Central memory CD8-positive, alpha-beta T cell (primary cell): ENCODE results near the gene SYN1.
A peak's percentile ranks its signal among the peaks of the same experiment; 100 is the strongest.
"Not testable (repeated sequence)": the region's sequence is repeated elsewhere in the genome, so short reads cannot be mapped to it uniquely, and the experiment has no call there.

ENCODE experiments used
- ATAC-seq: fragments of 150-1000 bp; cut with Tn5 transposase; replicated peaks from 2 replicates; pipeline ENCODE4 v1.10.0; 2022; ENCODE audit warnings: mild to moderate bottlenecking, moderate FRiP score, moderate number of reproducible peaks; ENCODE audit not compliant: poor library complexity, severe bottlenecking; ENCODE audit errors: extremely low read depth
- DNase-seq, 2 donors: peaks; one replicate each; pipeline ENCODE4 v3.0.0; 2021; ENCODE audit warnings: low spot score in 2 of 2
- H3K27ac Mint-ChIP-seq: one replicate; pipeline ENCODE4 v1.8.0; 2022; ENCODE audit warnings: low read depth, mild to moderate bottlenecking, moderate library complexity, mixed read lengths
- H3K27me3 Mint-ChIP-seq: one replicate; pipeline ENCODE4 v1.8.0; 2022; ENCODE audit warnings: mixed read lengths
- H3K36me3 Mint-ChIP-seq: one replicate; pipeline ENCODE4 v1.8.0; 2022; ENCODE audit warnings: mild to moderate bottlenecking, moderate library complexity, mixed read lengths; ENCODE audit not compliant: insufficient read depth
- H3K4me1 Mint-ChIP-seq: one replicate; pipeline ENCODE4 v1.8.0; 2022; ENCODE audit warnings: mixed read lengths
- H3K4me3 Mint-ChIP-seq: one replicate; pipeline ENCODE4 v1.8.0; 2022; ENCODE audit warnings: mild to moderate bottlenecking, moderate library complexity, mixed read lengths
- H3K9me3 Mint-ChIP-seq: one replicate; pipeline ENCODE4 v1.8.0; 2022; ENCODE audit warnings: mixed read lengths

Gene SYN1

GRCh38 chrX:47619486-47620302 lies at the start of gene SYN1:
SYN1 (minus strand) TSS chrX:47619857; CDS start chrX:47619728, 129 bp downstream.
- H3K36me3 Mint-ChIP-seq, result peaks cover 9% of the 10 kb centered on the region
- H3K27ac Mint-ChIP-seq, result no peak within 1 kb of the TSS
- H3K27me3 Mint-ChIP-seq, result peaks cover 34% of the 10 kb centered on the region
- ATAC-seq (peak; percentile 82), DNase-seq (peak; percentile 62 to 74)
- peak within 1 kb of the TSS; percentile 76 for H3K4me3 Mint-ChIP-seq
- H3K9me3 Mint-ChIP-seq, result no peaks in the 10 kb centered on the region
- peaks cover 13% of the 10 kb centered on the region for H3K4me1 Mint-ChIP-seq

DNA sequence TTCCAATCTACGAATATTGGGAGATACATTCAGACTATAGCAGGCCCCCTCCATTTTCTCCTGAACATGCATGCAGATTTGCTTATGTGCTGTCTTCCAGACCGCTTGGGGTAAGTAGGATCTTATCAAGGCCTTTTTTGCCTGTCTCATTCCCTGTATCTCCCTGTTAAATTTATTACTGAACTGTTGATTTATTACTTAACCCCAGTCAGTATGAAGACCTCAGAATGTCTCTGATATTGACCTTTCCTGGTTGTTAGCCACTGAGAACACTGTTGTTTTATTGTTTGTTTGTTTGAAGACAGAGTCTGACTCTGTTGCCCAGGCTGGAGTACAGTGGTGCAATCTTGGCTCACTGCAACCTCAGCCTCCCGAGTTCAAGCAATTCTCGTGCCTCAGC lies 46.1 kb upstream of the SYN1 start:
- not testable (repeated sequence) for H3K4me3 Mint-ChIP-seq, H3K27me3 Mint-ChIP-seq, H3K9me3 Mint-ChIP-seq, H3K4me1 Mint-ChIP-seq, H3K36me3 Mint-ChIP-seq, DNase-seq, H3K27ac Mint-ChIP-seq, ATAC-seq

- no peaks in the 10 kb centered on the region for H3K4me1 Mint-ChIP-seq
- no peaks in the 10 kb centered on the region for H3K27me3 Mint-ChIP-seq
- ATAC-seq (no peak), DNase-seq (no peak)
- H3K4me3 Mint-ChIP-seq, result no peak overlapping the region
- H3K27ac Mint-ChIP-seq, result no peak overlapping the region
- H3K36me3 Mint-ChIP-seq, result no peaks in the 10 kb centered on the region
- H3K9me3 Mint-ChIP-seq, result no peaks in the 10 kb centered on the region
Measured at GRCh38 chrX:47664737-47665136, 45.1 kb upstream of the SYN1 start.

DNA sequence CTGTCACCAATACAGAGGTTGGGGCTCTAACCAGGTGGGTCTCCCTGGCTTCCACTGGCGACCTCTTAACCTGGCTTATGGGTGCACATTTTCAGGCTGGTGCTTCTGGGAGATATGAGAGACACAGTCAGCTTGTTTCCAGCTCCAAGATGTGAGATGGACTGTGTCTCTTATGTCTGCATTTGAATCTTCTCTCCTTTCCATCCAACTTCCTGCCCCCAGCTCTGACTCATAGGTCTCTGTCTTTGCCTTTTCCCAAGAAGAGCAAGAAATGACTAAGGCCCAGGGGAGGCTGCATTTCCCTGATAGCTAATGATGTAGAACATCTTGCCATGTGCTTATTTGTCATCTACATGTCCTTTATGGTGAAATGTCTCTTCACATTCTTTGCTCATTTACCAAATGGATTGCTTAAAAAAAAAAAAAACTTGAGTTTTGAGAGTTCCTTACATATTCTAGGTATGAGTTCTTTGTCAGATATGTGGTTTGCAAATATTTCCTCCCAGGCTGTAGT lies 42.5 kb upstream of the SYN1 start:
- Mint-ChIP-seq H3K36me3 (peaks cover 14% of the 10 kb centered on the region), H3K27ac (no peak overlapping the region), H3K27me3 (no peaks in the 10 kb centered on the region), H3K4me3 (no peak overlapping the region), H3K9me3 (no peaks in the 10 kb centered on the region), H3K4me1 (peaks cover 6% of the 10 kb centered on the region)
- no peak for DNase-seq
- no peak for ATAC-seq

DNA sequence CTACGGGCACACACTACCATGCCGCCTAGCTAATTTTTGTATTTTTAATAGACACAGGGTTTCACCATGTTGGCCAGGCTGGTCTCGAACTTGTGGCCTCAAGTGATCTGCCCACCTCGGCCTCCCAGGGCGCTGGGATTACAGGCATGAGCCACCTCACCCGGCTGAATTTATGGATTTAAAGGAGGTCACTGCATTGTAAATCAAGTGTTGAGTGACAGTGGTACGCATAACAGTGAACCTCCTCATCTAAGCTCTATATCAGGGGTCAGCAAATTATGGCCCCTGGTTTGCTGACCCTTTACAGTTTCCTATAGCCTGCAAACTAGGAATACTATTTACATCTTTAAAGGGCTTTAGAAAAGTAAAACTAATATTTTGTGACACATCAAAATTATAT lies 41.9 kb upstream of the SYN1 start:
- H3K4me1 Mint-ChIP-seq, result peaks cover 12% of the 10 kb centered on the region
- ATAC-seq (no peak), DNase-seq (no peak)
- no peak overlapping the region for H3K4me3 Mint-ChIP-seq
- H3K27ac Mint-ChIP-seq, result no peak overlapping the region
- peaks cover 17% of the 10 kb centered on the region for H3K36me3 Mint-ChIP-seq
- no peaks in the 10 kb centered on the region for H3K27me3 Mint-ChIP-seq
- H3K9me3 Mint-ChIP-seq, result no peaks in the 10 kb centered on the region

- Mint-ChIP-seq H3K27me3 (no peaks in the 10 kb centered on the region), H3K4me1 (peaks cover 16% of the 10 kb centered on the region), H3K36me3 (peaks cover 25% of the 10 kb centered on the region), H3K27ac (peak overlapping the region; percentile 95), H3K9me3 (no peaks in the 10 kb centered on the region), H3K4me3 (peak overlapping the region; percentile 78)
- no peak for DNase-seq
- no peak for ATAC-seq
Measured at GRCh38 chrX:47659421-47659726, 39.7 kb upstream of the SYN1 start.

DNA sequence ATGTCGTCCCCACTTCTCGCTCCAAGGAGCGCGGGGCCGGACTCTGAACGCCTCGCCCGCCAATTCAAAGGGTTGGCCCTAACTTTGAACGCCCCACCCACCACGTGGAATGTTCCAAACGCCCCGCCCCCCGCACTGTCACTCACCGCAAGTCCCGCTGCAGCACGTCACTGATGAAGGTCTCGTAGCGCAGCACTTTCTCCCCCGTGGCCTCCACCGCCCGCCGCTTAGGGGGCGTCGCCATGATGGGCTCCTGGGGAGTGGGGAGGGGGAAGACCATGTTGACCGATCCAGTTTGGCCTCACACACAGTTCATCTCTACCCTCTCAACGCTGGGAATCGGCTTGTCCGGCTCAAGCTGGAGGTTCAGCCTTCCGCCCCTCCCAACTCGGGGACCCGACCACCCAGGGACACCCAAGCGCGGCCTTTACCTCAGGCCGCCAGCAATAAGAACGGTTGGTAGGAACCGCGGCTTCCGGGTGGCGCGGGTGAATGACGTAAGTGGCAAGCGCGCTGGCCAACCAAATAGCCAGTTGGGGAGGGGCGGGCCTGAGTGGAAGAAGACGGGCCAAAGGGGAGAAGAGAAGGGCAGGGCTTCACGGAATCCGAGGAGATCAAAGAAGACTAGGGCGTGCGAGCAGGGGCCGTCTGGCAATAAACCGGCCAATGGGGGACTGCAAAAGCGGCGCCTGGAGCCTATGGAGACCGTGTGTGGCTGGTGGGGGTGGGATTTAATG lies 39.2 kb upstream of the SYN1 start, which contains the start of gene UXT:
UXT (minus strand) TSS at position 497 of the 737 bp plus-strand sequence; CDS start at position 244, 253 bp downstream.
- Mint-ChIP-seq H3K36me3 (peaks cover 25% of the 10 kb centered on the region), H3K4me3 (peak within 1 kb of the TSS; percentile 78), H3K9me3 (no peaks in the 10 kb centered on the region), H3K4me1 (peaks cover 16% of the 10 kb centered on the region), H3K27me3 (no peaks in the 10 kb centered on the region), H3K27ac (peak within 1 kb of the TSS; percentile 95)
- DNase-seq, result peak; percentile 84 to 91
- peak; percentile 85 for ATAC-seq

DNA sequence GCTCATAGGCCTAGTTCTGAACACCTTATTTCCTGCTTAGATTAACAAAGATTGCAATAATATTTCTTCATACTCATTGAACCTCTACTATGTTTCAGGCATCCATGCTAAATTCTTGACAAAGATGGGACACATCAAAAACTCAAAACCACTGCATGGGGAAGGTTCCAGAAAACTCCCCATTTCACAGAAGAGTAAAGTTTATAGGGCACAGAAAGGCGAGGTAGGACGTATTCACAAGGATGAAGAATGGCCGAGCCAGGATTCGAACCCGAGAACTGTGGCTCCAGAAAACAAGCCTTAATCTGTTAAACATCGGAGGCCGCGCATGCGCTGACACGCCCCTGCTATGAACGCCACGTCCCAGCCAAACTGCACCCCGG lies 38.6 kb upstream of the SYN1 start:
- ATAC-seq (no peak), DNase-seq (no peak)
- H3K9me3 Mint-ChIP-seq, result no peaks in the 10 kb centered on the region
- peak overlapping the region; percentile 95 for H3K27ac Mint-ChIP-seq
- peaks cover 16% of the 10 kb centered on the region for H3K4me1 Mint-ChIP-seq
- peaks cover 28% of the 10 kb centered on the region for H3K36me3 Mint-ChIP-seq
- H3K27me3 Mint-ChIP-seq, result no peaks in the 10 kb centered on the region
- peak overlapping the region; percentile 78 for H3K4me3 Mint-ChIP-seq

DNA sequence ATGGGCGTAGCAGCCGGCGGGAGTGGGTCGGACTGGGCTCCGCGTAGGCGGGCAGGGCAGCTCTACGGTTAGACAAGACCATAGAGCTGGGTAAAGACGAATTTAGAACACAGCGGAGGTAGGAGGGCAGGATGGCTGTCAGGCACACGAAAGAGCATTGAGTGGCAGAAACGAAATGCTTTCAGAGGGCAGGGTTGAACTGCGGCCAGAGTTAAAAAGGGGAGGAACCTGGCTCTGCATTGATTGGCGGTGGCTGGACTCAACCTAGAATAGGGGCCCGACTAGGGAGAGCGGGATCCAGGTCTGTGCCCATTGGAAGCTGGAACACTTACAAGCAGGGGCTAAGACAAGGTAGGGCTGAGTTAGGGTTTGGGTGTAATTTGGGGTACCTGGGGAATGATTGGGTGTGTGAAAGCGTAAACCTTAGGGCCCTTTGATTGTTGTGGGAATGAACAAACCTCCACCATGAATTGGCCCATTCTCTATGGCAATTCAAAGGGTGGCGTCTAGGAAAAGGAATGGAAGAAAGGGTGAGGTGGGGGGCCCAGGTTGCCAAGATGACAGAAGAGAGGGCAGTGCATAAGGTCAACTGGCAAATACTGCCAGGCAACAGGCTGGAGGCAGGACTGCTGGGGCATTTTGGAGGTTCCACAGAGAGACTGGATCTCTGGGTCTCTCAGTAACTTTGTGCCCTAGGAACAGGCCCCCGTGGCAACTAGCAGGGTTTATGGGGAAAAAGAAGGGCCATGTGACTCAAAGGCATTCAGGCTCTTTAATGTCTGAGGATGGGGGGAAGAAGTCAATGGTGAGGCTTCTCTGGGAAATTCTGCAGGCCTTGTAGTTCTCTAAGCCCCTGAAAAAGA lies 31.6 kb upstream of the SYN1 start:
- peak overlapping the region; percentile 88 for H3K4me3 Mint-ChIP-seq
- peaks cover 38% of the 10 kb centered on the region for H3K4me1 Mint-ChIP-seq
- H3K9me3 Mint-ChIP-seq, result no peaks in the 10 kb centered on the region
- ATAC-seq (no peak), DNase-seq (no peak)
- H3K27ac Mint-ChIP-seq, result peak overlapping the region; percentile 94
- H3K36me3 Mint-ChIP-seq, result peaks cover 18% of the 10 kb centered on the region
- no peaks in the 10 kb centered on the region for H3K27me3 Mint-ChIP-seq

- H3K9me3 Mint-ChIP-seq, result no peaks in the 10 kb centered on the region
- ATAC-seq (peak; percentile 94), DNase-seq (peak; percentile 67 to 85)
- H3K27me3 Mint-ChIP-seq, result no peaks in the 10 kb centered on the region
- peak within 1 kb of the TSS; percentile 94 for H3K27ac Mint-ChIP-seq
- H3K4me3 Mint-ChIP-seq, result peak within 1 kb of the TSS; percentile 88
- H3K4me1 Mint-ChIP-seq, result peaks cover 36% of the 10 kb centered on the region
- peaks cover 12% of the 10 kb centered on the region for H3K36me3 Mint-ChIP-seq
Measured at GRCh38 chrX:47650164-47651042, 30.7 kb upstream of the SYN1 start, which contains the start of gene ELK1. ELK1 (minus strand) TSS chrX:47650563; CDS start chrX:47641441, 9,122 bp downstream.

- Mint-ChIP-seq H3K36me3 (peaks cover 12% of the 10 kb centered on the region), H3K4me3 (peak overlapping the region; percentile 88), H3K4me1 (peaks cover 38% of the 10 kb centered on the region), H3K9me3 (no peaks in the 10 kb centered on the region), H3K27me3 (no peaks in the 10 kb centered on the region), H3K27ac (peak overlapping the region; percentile 94)
- ATAC-seq (no peak), DNase-seq (no peak)
Measured at GRCh38 chrX:47649781-47650163, 30.1 kb upstream of the SYN1 start.
